ENCODE measurements around the gene UBB. TPM values are rescaled to one million over a fixed set of nuclear protein-coding genes. Genes with fewer than 3 reads are reported as not detected.

UBB gene
- total and polyA plus RNA-seq, 9 of the 15 experiments (the other 6 are each of a cell fraction or from before 2014, with no cell fraction given) = 1,069 to 4,143 (median 1,696) TPM

DNA sequence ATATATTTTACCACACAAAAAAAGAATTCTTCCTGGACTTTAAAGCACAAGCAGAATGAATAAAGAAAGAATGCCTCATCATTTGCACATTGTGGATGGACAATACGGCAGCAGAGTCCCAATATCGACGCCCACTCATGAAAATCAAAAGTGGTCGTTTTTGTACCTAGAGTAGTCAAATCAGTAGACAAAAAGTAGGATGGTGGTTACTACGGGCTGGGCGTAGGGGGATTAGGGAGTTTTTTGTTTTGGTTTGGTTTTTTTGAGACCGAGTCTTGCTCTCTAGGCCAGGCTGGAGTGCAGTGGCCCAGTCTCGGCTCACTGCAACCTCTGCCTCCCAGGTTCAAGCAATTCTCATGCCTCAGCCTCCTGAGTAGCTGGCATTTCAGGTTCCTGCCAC is 19.0 kb upstream of the UBB start (continued):
- TF ChIP-seq MYBL2 (IDR thresholded peaks at IDR 0.05; ENCODE audit: low read depth) (no peak), MYBL2 (CRISPR knock-in tag; IDR thresholded peaks at IDR 0.05; ENCODE audit: borderline replicate concordance) (no peak), ZNF384 (IDR thresholded peaks at IDR 0.05; ENCODE audit: low read depth, low read length) (no peak)
- TF ChIP-seq, protein P1, sequence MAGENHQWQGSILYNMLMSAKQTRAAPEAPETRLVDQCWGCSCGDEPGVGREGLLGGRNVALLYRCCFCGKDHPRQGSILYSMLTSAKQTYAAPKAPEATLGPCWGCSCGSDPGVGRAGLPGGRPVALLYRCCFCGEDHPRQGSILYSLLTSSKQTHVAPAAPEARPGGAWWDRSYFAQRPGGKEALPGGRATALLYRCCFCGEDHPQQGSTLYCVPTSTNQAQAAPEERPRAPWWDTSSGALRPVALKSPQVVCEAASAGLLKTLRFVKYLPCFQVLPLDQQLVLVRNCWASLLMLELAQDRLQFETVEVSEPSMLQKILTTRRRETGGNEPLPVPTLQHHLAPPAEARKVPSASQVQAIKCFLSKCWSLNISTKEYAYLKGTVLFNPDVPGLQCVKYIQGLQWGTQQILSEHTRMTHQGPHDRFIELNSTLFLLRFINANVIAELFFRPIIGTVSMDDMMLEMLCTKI (IDR thresholded peaks at IDR 0.05; ENCODE audit: partially characterized antibody) = no peak

DNA sequence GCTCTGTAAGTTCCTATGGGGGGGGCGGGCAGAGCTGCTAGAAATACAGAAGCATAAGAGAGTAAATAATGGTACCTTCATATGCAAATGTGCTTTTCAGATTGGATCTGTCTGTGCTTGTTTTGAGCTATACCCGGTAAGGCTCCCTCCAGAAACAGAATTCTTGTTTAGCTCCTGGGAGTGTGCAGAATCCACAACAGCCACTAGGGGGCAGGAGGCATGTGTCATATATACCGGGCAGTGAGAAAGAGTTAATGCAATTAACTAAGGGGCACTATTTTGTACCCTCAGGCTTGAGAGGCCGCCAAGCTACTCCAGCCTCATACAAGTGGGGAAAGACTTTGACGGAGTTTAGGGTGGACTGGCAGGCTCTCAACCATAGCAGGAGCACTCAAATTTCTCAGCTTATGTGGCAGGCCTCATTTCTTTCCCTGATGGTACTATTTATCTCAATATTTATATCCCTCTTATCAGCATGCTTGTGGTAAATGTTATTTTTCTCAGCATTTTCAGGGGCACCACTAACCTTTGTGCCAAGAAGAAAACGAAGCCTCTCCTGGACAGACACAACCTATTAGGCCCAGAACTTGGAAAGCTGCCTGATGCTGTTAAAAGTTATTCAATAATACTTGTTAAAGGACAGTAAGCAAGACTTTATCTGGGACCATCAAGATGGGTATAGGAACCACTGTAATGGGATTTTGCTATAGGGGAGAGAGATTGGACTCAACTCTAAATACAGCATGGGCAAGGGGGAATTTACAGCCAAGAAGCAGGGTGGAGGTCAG is 16.9 kb upstream of the UBB start:
- Histone ChIP-seq H3K27me3 (ENCODE audit: control insufficient read depth in 2 of 2, insufficient read depth in 2 of 2, low read length in 2 of 2) (no peaks in the 10 kb centered on the region), H3K36me3 (ENCODE audit: control insufficient read depth, insufficient read depth, low read length) (no peaks in the 10 kb centered on the region), H3K4me1 (replicated peaks in 1 of 2; ENCODE audit: control insufficient read depth in 2 of 2, insufficient read depth in 2 of 2, low read length in 2 of 2) (no peaks in the 10 kb centered on the region; a peak in 1 of 5 replicates), H3K9me1 (ENCODE audit: control insufficient read depth, insufficient read depth, low read length) (no peaks in the 10 kb centered on the region), H3K9ac (ENCODE audit: insufficient read depth in 1 of 2, low read depth in 2 of 2, low read length in 2 of 2) (no peak overlapping the region), H3K4me2 (ENCODE audit: insufficient read depth, low read length) (no peak overlapping the region), H4K20me1 (replicated peaks; ENCODE audit: control insufficient read depth, insufficient read depth, low read length) (no peaks in the 10 kb centered on the region), H2AFZ (ENCODE audit: low read depth, low read length) (0 out of 2 replicates have a peak overlapping the region, but pooled peaks have one; percentile 41), H3K79me2 (ENCODE audit: control insufficient read depth, insufficient read depth, low read length) (no peaks in the 10 kb centered on the region), H3K4me3 (no peak overlapping the region), H3K9me3 (replicated peaks; ENCODE audit: control insufficient read depth, insufficient read depth, low read depth, low read length) (no peaks in the 10 kb centered on the region), H3K27ac (ENCODE audit: extremely low read depth, low read depth, low read length) (no peak overlapping the region)
- ChIA-PET CTCF (ENCODE audit: low intra/inter-chr PET ratio) (interaction anchor here (0.6 to 1.1 kb wide), 4 partner anchors 51 to 226 kb away, joined by 3 read pairs; no protein-coding TSS in a partner anchor), POLR2A (interaction anchor here (0.7 to 2.0 kb wide), 5 partner anchors 9 to 75 kb away, joined by 3 to 12 read pairs (median 5); partner anchors contain the start of gene UBB)
- WGBS (ENCODE audit: insufficient coverage, low coverage, missing lambda C conversion rate) = 3% methylated on average over 6 of the region's 6 CpGs
- BruUV-seq (replicated peaks) = no TSS peak
- ATAC-seq = peak; percentile 98
- in situ Hi-C loops (cut with MboI) (no loop called here), intact Hi-C loops (cut with micrococcal nuclease) (loop anchor here (2.0 to 10.0 kb wide), 3 partner anchors 51 to 157 kb away; partner anchors contain the start of gene TRPV2)
- DNase-seq (ENCODE audit: extremely low read depth in 1 of 4, low spot score in 3 of 4) = peak; percentile 63 to 78 (median 67)
- peak; percentile 88 for FAIRE-seq
- no peak for TF ChIP-seq MYC (IDR thresholded peaks at IDR 0.05; ENCODE audit: low read depth, low read length)
- no peak for TF ChIP-seq MYC (CRISPR knock-in tag; IDR thresholded peaks at IDR 0.05; ENCODE audit: borderline replicate concordance, low read depth)
- TF ChIP-seq EP400 (IDR thresholded peaks at IDR 0.05) = no peak
- TF ChIP-seq BMI1 (IDR thresholded peaks at IDR 0.05; ENCODE audit: low read length) = no peak
- TF ChIP-seq REST (IDR thresholded peaks at IDR 0.05; ENCODE audit: borderline replicate concordance) = peak; percentile 67; the same call in 1 of the 2 replicates
- no peak for TF ChIP-seq REST (CRISPR knock-in tag; IDR thresholded peaks at IDR 0.05; ENCODE audit: low read depth)
- TF ChIP-seq ZKSCAN3 (CRISPR knock-in tag; IDR thresholded peaks at IDR 0.05) = no peak

Measured in K562 (cell line).